Subcutaneous adipose tissue (tissue), 4 donors: ENCODE measurements around the gene BICC1. TPM values are rescaled to one million over a fixed set of nuclear protein-coding genes. Genes with fewer than 3 reads are reported as not detected.

Experiments
- CTCF ChIP-seq: fragments of 450-650 bp; IDR thresholded peaks from one replicate; pipeline ENCODE4 v1.5.1; 2016; ENCODE audit warnings: low read depth, mild to moderate bottlenecking, control low read depth, antibody characterized with exemption, moderate library complexity
- total RNA-seq, 4 donors: library from RNA; depleted of rRNA; stranded (reverse); fragments of >200 nt; gene quantifications; one replicate each; pipeline ENCODE4 v1.1.0, GENCODE V29; 2016

BICC1 gene
- total RNA-seq, 4 donors from 2014 or later = 17.9 to 26.0 (median 23.0) TPM

GRCh38 chr10:58723186-58723585 is 210.5 kb downstream of the BICC1 start:
- no peak for TF ChIP-seq CTCF

GRCh38 chr10:58723966-58724365 is 211.3 kb downstream of the BICC1 start:
- no peak for TF ChIP-seq CTCF

- no peak for TF ChIP-seq CTCF
Observed at GRCh38 chr10:58724781-58725180, 212.1 kb downstream of the BICC1 start.

- no peak for TF ChIP-seq CTCF
Observed at GRCh38 chr10:58725901-58726300, 213.2 kb downstream of the BICC1 start.

GRCh38 chr10:58727633-58728032 is 215.0 kb downstream of the BICC1 start:
- TF ChIP-seq CTCF = no peak

GRCh38 chr10:58731276-58731675 is 218.6 kb downstream of the BICC1 start:
- TF ChIP-seq CTCF = no peak

- TF ChIP-seq CTCF = no peak
Observed at GRCh38 chr10:58733436-58733835, 220.8 kb downstream of the BICC1 start.
